ENCODE results near the gene CUEDC1. TPM values are rescaled to one million over a fixed set of nuclear protein-coding genes. Genes with fewer than 3 reads are reported as not detected.
A peak's percentile ranks its signal among the peaks of the same experiment; 100 is the strongest.

CUEDC1 gene
- total RNA-seq: under 1 TPM; 0.33 to 0.73 TPM
- polyA plus RNA-seq: not detected

DNA sequence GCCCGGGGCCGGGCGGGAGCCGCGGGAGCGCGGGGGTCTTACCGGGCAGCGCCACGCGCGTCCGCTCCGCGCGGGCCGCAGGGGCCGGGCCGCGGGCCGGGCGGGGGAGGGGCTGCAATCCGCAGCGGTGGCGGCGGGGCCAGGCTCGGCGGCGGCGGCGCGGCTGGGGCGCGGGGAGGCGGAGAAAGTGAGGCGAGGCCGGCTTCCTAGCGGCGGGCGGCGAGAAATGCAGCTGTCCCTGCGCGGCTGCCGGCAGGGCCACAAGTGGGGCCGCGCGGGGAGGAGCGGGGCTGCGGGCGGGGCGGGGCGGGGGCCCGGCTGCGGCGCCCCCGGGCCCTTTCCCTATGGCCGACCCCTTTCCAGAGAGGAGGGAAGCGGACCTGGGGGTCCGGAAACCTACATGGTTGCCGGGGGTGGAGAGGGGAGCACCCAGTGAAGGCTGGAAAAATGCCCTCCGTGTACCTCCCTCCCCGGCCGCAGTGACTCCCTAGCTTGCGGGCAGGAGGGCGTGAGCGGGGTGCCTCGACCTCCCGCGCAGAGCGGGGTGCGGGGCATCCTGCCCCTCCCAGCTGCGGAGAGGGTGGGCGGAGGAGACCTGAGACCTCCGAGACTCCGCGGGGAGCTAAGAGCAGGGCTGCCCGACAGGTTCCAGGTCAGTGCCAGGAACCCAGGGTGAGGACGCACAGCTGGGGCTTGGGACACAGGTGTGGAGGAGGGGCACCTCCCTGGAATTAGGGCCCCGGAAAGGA is at the start of gene CUEDC1:
TSS of gene CUEDC1 (minus strand) at position 230 of the 749 bp plus-strand sequence. CDS start 69,848 bp downstream, outside the sequence.
- no peak within 1 kb of the TSS for H3K27ac ChIP-seq (ENCODE audit: low read depth, low read length)
- peaks cover 18 to 43% (median 19%) of the 10 kb centered on the region in 3 donors for H3K4me1 Mint-ChIP-seq
- ChIA-PET POLR2A (interaction anchor here (0.8 to 1.6 kb wide), 3 partner anchors 8 to 44 kb away, joined by 3 to 6 read pairs (median 4); no protein-coding TSS in a partner anchor), CTCF (interaction anchor here (1.0 to 3.9 kb wide), 5 partner anchors 31 to 98 kb away, joined by 3 to 19 read pairs (median 6); partner anchors contain the start of gene SRSF1)
- peak within 1 kb of the TSS; percentile 68 for H3K4me3 ChIP-seq (ENCODE audit: low read length)
- H3K27me3 ChIP-seq (ENCODE audit: insufficient read depth, low read length, poor library complexity, severe bottlenecking): peaks cover 10% of the 10 kb centered on the region
- no peaks in the 10 kb centered on the region for H3K9me3 Mint-ChIP-seq
- H3K27me3 Mint-ChIP-seq: peaks cover 19 to 26% of the 10 kb centered on the region in 2 donors
- peak within 1 kb of the TSS in 5 of 8 donors; percentile 8 to 88 (median 66) for H3K27ac Mint-ChIP-seq
- H3K9me3 ChIP-seq (ENCODE audit: low read length): no peaks in the 10 kb centered on the region
- H3K4me1 ChIP-seq (ENCODE audit: insufficient read depth, low read length): peaks cover 14% of the 10 kb centered on the region
- peak; percentile 45 to 68 (median 46) for DNase-seq
- no peaks in the 10 kb centered on the region for H3K36me3 ChIP-seq (ENCODE audit: insufficient read depth, low read length)
- peaks cover 0 to 6% (median 0%) of the 10 kb centered on the region in 3 donors for H3K36me3 Mint-ChIP-seq
- H3K4me3 Mint-ChIP-seq: peak within 1 kb of the TSS; percentile 77 to 93 (median 79)

DNA sequence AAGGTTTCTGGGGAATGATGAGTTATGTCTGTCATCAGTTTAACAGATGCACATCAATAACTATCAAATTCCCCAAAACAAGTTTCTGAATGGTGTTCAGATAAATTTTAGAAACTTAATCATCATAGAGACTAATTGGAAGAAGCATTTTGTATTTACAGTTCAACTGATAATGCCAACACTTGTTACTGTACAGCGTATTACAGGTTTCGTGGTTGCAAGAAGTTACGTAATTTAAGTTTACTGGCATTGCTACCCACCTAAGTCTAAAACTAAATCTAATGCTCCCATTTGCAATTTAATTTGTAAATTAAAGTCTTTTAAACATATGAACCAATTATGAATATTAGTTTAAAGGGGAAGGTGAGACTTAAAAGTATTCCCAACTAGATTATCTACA is 48.8 kb upstream of the CUEDC1 start:
- no peaks in the 10 kb centered on the region for H3K27me3 ChIP-seq (ENCODE audit: insufficient read depth, low read length, poor library complexity, severe bottlenecking)
- Mint-ChIP-seq H3K4me3 (peak overlapping the region in 2 of 7 donors; percentile 16 to 100), H3K4me1 (peaks cover 61 to 83% (median 77%) of the 10 kb centered on the region in 3 donors), H3K36me3 (peaks cover 9 to 77% (median 23%) of the 10 kb centered on the region in 3 donors), H3K27me3 (peaks cover 0 to 10% of the 10 kb centered on the region in 2 donors), H3K9me3 (no peaks in the 10 kb centered on the region), H3K27ac (peak overlapping the region in 6 of 8 donors; percentile 31 to 93 (median 68))
- no peak for DNase-seq
- H3K36me3 ChIP-seq (ENCODE audit: insufficient read depth, low read length): peaks cover 32% of the 10 kb centered on the region
- no peaks in the 10 kb centered on the region for H3K9me3 ChIP-seq (ENCODE audit: low read length)
- CTCF ChIA-PET: no interaction called here
- POLR2A ChIA-PET: no interaction called here
- H3K4me1 ChIP-seq (ENCODE audit: insufficient read depth, low read length): peaks cover 43% of the 10 kb centered on the region
- H3K4me3 ChIP-seq (ENCODE audit: low read length): no peak overlapping the region
- H3K27ac ChIP-seq (ENCODE audit: low read depth, low read length): no peak overlapping the region

- H3K36me3 ChIP-seq (ENCODE audit: insufficient read depth, low read length): peaks cover 32% of the 10 kb centered on the region
- H3K4me3 ChIP-seq (ENCODE audit: low read length): no peak overlapping the region
- DNase-seq: no peak
- H3K27me3 ChIP-seq (ENCODE audit: insufficient read depth, low read length, poor library complexity, severe bottlenecking): no peaks in the 10 kb centered on the region
- H3K27me3 Mint-ChIP-seq: peaks cover 0 to 10% of the 10 kb centered on the region in 2 donors
- peaks cover 9 to 79% (median 23%) of the 10 kb centered on the region in 3 donors for H3K36me3 Mint-ChIP-seq
- ChIA-PET CTCF (interaction anchor here (1.0 to 5.0 kb wide), 3 partner anchors 144 to 170 kb away, joined by 3 to 54 read pairs (median 3); no protein-coding TSS in a partner anchor), POLR2A (no interaction called here)
- peak overlapping the region; percentile 7 to 86 (median 53) for H3K27ac Mint-ChIP-seq
- H3K9me3 Mint-ChIP-seq: no peaks in the 10 kb centered on the region
- H3K4me1 ChIP-seq (ENCODE audit: insufficient read depth, low read length): peaks cover 40% of the 10 kb centered on the region
- H3K27ac ChIP-seq (ENCODE audit: low read depth, low read length): no peak overlapping the region
- H3K4me3 Mint-ChIP-seq: peak overlapping the region in 2 of 7 donors; percentile 6 to 32
- H3K9me3 ChIP-seq (ENCODE audit: low read length): no peaks in the 10 kb centered on the region
- peaks cover 63 to 83% (median 76%) of the 10 kb centered on the region in 3 donors for H3K4me1 Mint-ChIP-seq
Observed at GRCh38 chr17:58002973-58003372, 47.8 kb upstream of the CUEDC1 start.

DNA sequence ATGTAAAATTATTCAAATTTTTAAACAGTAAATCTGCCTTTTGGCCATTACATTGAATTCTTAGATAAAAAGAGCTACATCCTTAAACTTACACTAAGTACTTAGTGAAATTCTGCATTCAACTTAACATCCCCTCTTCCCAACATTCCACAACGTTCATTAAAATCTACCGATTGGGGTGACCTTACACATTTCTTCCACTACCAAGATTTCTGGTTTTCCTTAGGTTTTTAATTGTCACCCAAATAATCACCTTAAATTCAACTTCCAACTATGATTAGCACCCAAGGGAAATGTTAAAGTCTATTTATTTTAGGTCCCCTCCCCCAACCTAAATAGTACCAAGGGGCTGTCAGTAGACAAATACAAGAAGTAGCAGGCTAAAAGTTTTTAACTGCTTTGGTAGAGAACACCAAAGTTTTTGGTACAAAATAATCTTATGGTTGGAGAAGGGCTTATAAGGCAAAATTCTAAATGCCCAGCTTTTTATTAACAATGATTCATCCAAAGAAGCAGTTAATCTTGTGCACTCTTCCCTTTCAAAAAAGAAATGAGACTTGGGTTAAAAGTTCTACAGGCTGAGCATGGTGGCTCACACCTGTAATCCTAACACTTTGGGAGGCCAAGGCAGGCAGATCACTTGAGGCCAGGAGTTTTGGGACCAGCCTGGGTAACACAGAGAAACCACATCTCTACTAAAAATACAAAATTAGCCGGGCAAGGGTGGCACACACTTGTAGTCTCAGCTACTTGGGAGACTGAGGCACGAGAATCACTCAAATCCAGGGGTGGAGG is 47.1 kb upstream of the CUEDC1 start:
- CTCF ChIA-PET: interaction anchor here (0.7 to 5.0 kb wide), 7 partner anchors 9 to 170 kb away, joined by 3 to 54 read pairs (median 3); no protein-coding TSS in a partner anchor
- H3K27ac Mint-ChIP-seq: peak overlapping the region in 7 of 8 donors; percentile 34 to 86 (median 54)
- H3K9me3 ChIP-seq (ENCODE audit: low read length): no peaks in the 10 kb centered on the region
- DNase-seq: no peak
- POLR2A ChIA-PET: no interaction called here
- H3K27me3 ChIP-seq (ENCODE audit: insufficient read depth, low read length, poor library complexity, severe bottlenecking): no peaks in the 10 kb centered on the region
- H3K36me3 ChIP-seq (ENCODE audit: insufficient read depth, low read length): peaks cover 32% of the 10 kb centered on the region
- H3K27me3 Mint-ChIP-seq: peaks cover 0 to 10% of the 10 kb centered on the region in 2 donors
- H3K4me1 ChIP-seq (ENCODE audit: insufficient read depth, low read length): peaks cover 38% of the 10 kb centered on the region
- no peak overlapping the region for H3K4me3 ChIP-seq (ENCODE audit: low read length)
- H3K4me3 Mint-ChIP-seq: peak overlapping the region in 1 of 7 donors; percentile 20
- no peaks in the 10 kb centered on the region for H3K9me3 Mint-ChIP-seq
- peaks cover 9 to 74% (median 23%) of the 10 kb centered on the region in 3 donors for H3K36me3 Mint-ChIP-seq
- peaks cover 59 to 76% (median 71%) of the 10 kb centered on the region in 3 donors for H3K4me1 Mint-ChIP-seq
- no peak overlapping the region for H3K27ac ChIP-seq (ENCODE audit: low read depth, low read length)

GRCh38 chr17:58001461-58002124 is 46.4 kb upstream of the CUEDC1 start:
- H3K4me3 ChIP-seq (ENCODE audit: low read length): no peak overlapping the region
- ChIA-PET CTCF (interaction anchor here (0.7 to 5.0 kb wide), 8 partner anchors 8 to 168 kb away, joined by 3 to 54 read pairs (median 4); partner anchors contain the start of genes CUEDC1 and VEZF1), POLR2A (interaction anchor here (0.6 kb wide), 1 partner anchor 1788 kb away, joined by 6 read pairs; no protein-coding TSS in a partner anchor)
- Mint-ChIP-seq H3K36me3 (peaks cover 9 to 68% (median 23%) of the 10 kb centered on the region in 3 donors), H3K27ac (peak overlapping the region in 1 of 8 donors; percentile 15), H3K4me3 (no peak overlapping the region), H3K9me3 (no peaks in the 10 kb centered on the region), H3K27me3 (peaks cover 0 to 4% of the 10 kb centered on the region in 2 donors), H3K4me1 (peaks cover 55 to 72% (median 63%) of the 10 kb centered on the region in 3 donors)
- no peaks in the 10 kb centered on the region for H3K9me3 ChIP-seq (ENCODE audit: low read length)
- no peak for DNase-seq
- H3K27ac ChIP-seq (ENCODE audit: low read depth, low read length): no peak overlapping the region
- H3K27me3 ChIP-seq (ENCODE audit: insufficient read depth, low read length, poor library complexity, severe bottlenecking): no peaks in the 10 kb centered on the region
- H3K4me1 ChIP-seq (ENCODE audit: insufficient read depth, low read length): peaks cover 38% of the 10 kb centered on the region
- H3K36me3 ChIP-seq (ENCODE audit: insufficient read depth, low read length): peaks cover 32% of the 10 kb centered on the region

DNA sequence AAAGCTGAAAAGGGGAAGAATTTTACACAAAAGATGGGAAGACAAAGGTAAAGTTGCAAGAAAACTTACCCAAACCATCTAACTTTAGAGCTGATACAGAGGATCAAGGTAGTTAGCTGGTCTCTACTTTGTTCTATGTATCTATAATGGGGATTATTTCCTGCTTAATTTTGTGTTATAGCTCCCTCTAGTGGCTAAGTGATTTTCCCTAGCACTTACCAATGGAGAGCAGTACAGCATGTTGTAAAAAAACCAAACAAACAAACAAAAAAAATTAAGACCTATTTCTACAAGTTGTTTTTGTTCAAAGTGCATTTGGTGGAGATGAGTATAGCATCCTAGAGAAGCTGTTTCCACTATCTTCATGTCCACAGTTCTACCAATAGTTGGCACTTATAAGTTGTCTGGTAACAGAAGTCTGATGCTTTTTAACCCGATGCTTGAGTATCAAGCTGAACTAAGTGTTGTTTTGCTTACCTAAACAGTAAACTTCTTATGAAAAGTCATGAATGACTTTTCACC is 44.3 kb upstream of the CUEDC1 start:
- Mint-ChIP-seq H3K27ac (peak overlapping the region in 7 of 8 donors; percentile 31 to 70 (median 58)), H3K27me3 (no peaks in the 10 kb centered on the region), H3K9me3 (no peaks in the 10 kb centered on the region), H3K36me3 (peaks cover 0 to 48% (median 9%) of the 10 kb centered on the region in 3 donors), H3K4me3 (peak overlapping the region in 1 of 7 donors; percentile 54), H3K4me1 (peaks cover 39 to 64% (median 55%) of the 10 kb centered on the region in 3 donors)
- Histone ChIP-seq H3K27me3 (ENCODE audit: insufficient read depth, low read length, poor library complexity, severe bottlenecking) (no peaks in the 10 kb centered on the region), H3K4me1 (ENCODE audit: insufficient read depth, low read length) (peaks cover 29% of the 10 kb centered on the region), H3K36me3 (ENCODE audit: insufficient read depth, low read length) (peaks cover 18% of the 10 kb centered on the region), H3K9me3 (ENCODE audit: low read length) (no peaks in the 10 kb centered on the region), H3K4me3 (ENCODE audit: low read length) (no peak overlapping the region), H3K27ac (ENCODE audit: low read depth, low read length) (no peak overlapping the region)
- peak in 2 of 5 donors; percentile 63 to 69 for DNase-seq
- CTCF ChIA-PET: interaction anchor here (0.6 to 7.5 kb wide), 34 partner anchors 8 to 488 kb away, joined by 3 to 54 read pairs (median 4); partner anchors contain the start of genes CUEDC1, HSF5, MRPS23 and SRSF1
- POLR2A ChIA-PET: interaction anchor here (1.3 to 2.2 kb wide), 2 partner anchors 11 to 44 kb away, joined by 3 to 8 read pairs; partner anchors contain the start of genes CUEDC1 and VEZF1

Data from CD8-positive, alpha-beta memory T cell (primary cell).